ENCODE results near the gene PLAGL2. TPM values are rescaled to one million over a fixed set of nuclear protein-coding genes. Genes with fewer than 3 reads are reported as not detected.

PLAGL2 gene
- total RNA-seq, 1 experiment from 2014 or later = 96.1 TPM

GRCh38 chr20:32231847-32232246 is 24.3 kb upstream of the PLAGL2 start:
- Histone ChIP-seq H3K27me3 (replicated peaks; ENCODE audit: control insufficient read depth, insufficient read depth, low read length) (no peaks in the 10 kb centered on the region), H3K36me3 (ENCODE audit: control insufficient read depth, insufficient read depth, low read length) (peaks cover 26% of the 10 kb centered on the region), H3K4me1 (peaks cover 42% of the 10 kb centered on the region), H3K4me3 (ENCODE audit: low read depth, low read length) (no peak overlapping the region), H3K9me3 (no peaks in the 10 kb centered on the region)
- Mint-ChIP-seq H3K4me3 (ENCODE audit: unreplicated experiment) (no peak overlapping the region), H3K4me1 (ENCODE audit: low read depth, unreplicated experiment) (peaks cover 60% of the 10 kb centered on the region), H3K9me3 (ENCODE audit: unreplicated experiment) (no peaks in the 10 kb centered on the region), H3K27ac (ENCODE audit: unreplicated experiment) (no peak overlapping the region), H3K36me3 (ENCODE audit: insufficient read depth, unreplicated experiment) (peaks cover 98% of the 10 kb centered on the region), H3K27me3 (ENCODE audit: insufficient read depth, unreplicated experiment) (no peaks in the 10 kb centered on the region)
- no TSS peak for BruUV-seq (replicated peaks)
- POLR2A ChIA-PET = interaction anchor here (0.5 kb wide), 1 partner anchor 139 kb away, joined by 6 read pairs; no protein-coding TSS in a partner anchor
- CTCF ChIA-PET = interaction anchor here (0.5 kb wide), 1 partner anchor 214 kb away, joined by 3 read pairs; no protein-coding TSS in a partner anchor
- DNase-seq = no peak
- intact Hi-C loops (cut with micrococcal nuclease; ENCODE audit: unreplicated experiment) = no loop called here
- no peak for TF ChIP-seq CTCF (IDR thresholded peaks at IDR 0.05; ENCODE audit: insufficient read depth in 1 of 2, low read depth in 1 of 2, low read length in 1 of 2, severe bottlenecking in 1 of 2, unreplicated experiment in 1 of 2)

GRCh38 chr20:32231245-32231644 is 23.7 kb upstream of the PLAGL2 start:
- intact Hi-C loops (cut with micrococcal nuclease; ENCODE audit: unreplicated experiment) = no loop called here
- H3K4me3 Mint-ChIP-seq (ENCODE audit: unreplicated experiment) = no peak overlapping the region
- no TSS peak for BruUV-seq (replicated peaks)
- no peaks in the 10 kb centered on the region for H3K9me3 Mint-ChIP-seq (ENCODE audit: unreplicated experiment)
- no peaks in the 10 kb centered on the region for H3K27me3 ChIP-seq (replicated peaks; ENCODE audit: control insufficient read depth, insufficient read depth, low read length)
- H3K4me1 Mint-ChIP-seq (ENCODE audit: low read depth, unreplicated experiment) = peaks cover 66% of the 10 kb centered on the region
- peaks cover 47% of the 10 kb centered on the region for H3K4me1 ChIP-seq
- no peak for DNase-seq
- no peak overlapping the region for H3K4me3 ChIP-seq (ENCODE audit: low read depth, low read length)
- POLR2A ChIA-PET = interaction anchor here (0.5 kb wide), 1 partner anchor 59 kb away, joined by 3 read pairs; no protein-coding TSS in a partner anchor
- H3K9me3 ChIP-seq = no peaks in the 10 kb centered on the region
- H3K27ac Mint-ChIP-seq (ENCODE audit: unreplicated experiment) = peak overlapping the region; percentile 90
- peaks cover 99% of the 10 kb centered on the region for H3K36me3 Mint-ChIP-seq (ENCODE audit: insufficient read depth, unreplicated experiment)
- CTCF ChIA-PET = no interaction called here
- no peak for TF ChIP-seq CTCF (IDR thresholded peaks at IDR 0.05; ENCODE audit: insufficient read depth in 1 of 2, low read depth in 1 of 2, low read length in 1 of 2, severe bottlenecking in 1 of 2, unreplicated experiment in 1 of 2)
- H3K36me3 ChIP-seq (ENCODE audit: control insufficient read depth, insufficient read depth, low read length) = peaks cover 25% of the 10 kb centered on the region
- no peaks in the 10 kb centered on the region for H3K27me3 Mint-ChIP-seq (ENCODE audit: insufficient read depth, unreplicated experiment)

GRCh38 chr20:32230707-32231106 is 23.2 kb upstream of the PLAGL2 start:
- Histone ChIP-seq H3K9me3 (no peaks in the 10 kb centered on the region), H3K27me3 (replicated peaks; ENCODE audit: control insufficient read depth, insufficient read depth, low read length) (no peaks in the 10 kb centered on the region), H3K4me3 (ENCODE audit: low read depth, low read length) (no peak overlapping the region), H3K4me1 (peaks cover 47% of the 10 kb centered on the region), H3K36me3 (ENCODE audit: control insufficient read depth, insufficient read depth, low read length) (peaks cover 25% of the 10 kb centered on the region)
- Mint-ChIP-seq H3K27me3 (ENCODE audit: insufficient read depth, unreplicated experiment) (no peaks in the 10 kb centered on the region), H3K36me3 (ENCODE audit: insufficient read depth, unreplicated experiment) (peaks cover 99% of the 10 kb centered on the region), H3K9me3 (ENCODE audit: unreplicated experiment) (no peaks in the 10 kb centered on the region), H3K4me3 (ENCODE audit: unreplicated experiment) (no peak overlapping the region), H3K4me1 (ENCODE audit: low read depth, unreplicated experiment) (peaks cover 69% of the 10 kb centered on the region), H3K27ac (ENCODE audit: unreplicated experiment) (peak overlapping the region; percentile 90)
- no peak for TF ChIP-seq CTCF (IDR thresholded peaks at IDR 0.05; ENCODE audit: insufficient read depth in 1 of 2, low read depth in 1 of 2, low read length in 1 of 2, severe bottlenecking in 1 of 2, unreplicated experiment in 1 of 2)
- CTCF ChIA-PET = no interaction called here
- no peak for DNase-seq
- intact Hi-C loops (cut with micrococcal nuclease; ENCODE audit: unreplicated experiment) = no loop called here
- BruUV-seq (replicated peaks) = no TSS peak
- POLR2A ChIA-PET = no interaction called here
